Astrocyte (in vitro differentiated cells and primary cell): Measurements from ENCODE around the gene POLD2. TPM values are rescaled to one million over a fixed set of nuclear protein-coding genes. Genes with fewer than 3 reads are reported as not detected.

Experiments
- DNase-seq: peaks from one replicate; pipeline ENCODE4 v3.0.0-alpha.2; 2010; ENCODE audit warnings: low read depth
- FAIRE-seq: peaks from 2 replicates; lab custom pipeline; 2011; peaks lifted over from hg19 to GRCh38; lab: Jason Lieb, UNC
- H2AFZ ChIP-seq: 2 replicates; pipeline ENCODE4 v1.6.0; 2012; ENCODE audit warnings: low read depth, low read length, inconsistent platforms
- H3K27ac ChIP-seq: 2 replicates; pipeline ENCODE4 v1.5.1; 2011; ENCODE audit warnings: low read depth, low read length, inconsistent platforms
- H3K27me3 ChIP-seq: 2 replicates; pipeline ENCODE4 v1.6.0; 2011; ENCODE audit warnings: low read length, inconsistent platforms; ENCODE audit not compliant: insufficient read depth
- H3K36me3 ChIP-seq: 2 replicates; pipeline ENCODE4 v1.5.1; 2011; ENCODE audit warnings: low read length, inconsistent platforms; ENCODE audit not compliant: insufficient read depth
- H3K4me1 ChIP-seq: 2 replicates; pipeline ENCODE4 v1.5.1; 2011; ENCODE audit warnings: low read length, inconsistent platforms; ENCODE audit not compliant: insufficient read depth
- H3K4me2 ChIP-seq: 2 replicates; pipeline ENCODE4 v1.6.0; 2012; ENCODE audit warnings: low read length, inconsistent platforms
- H3K4me3 ChIP-seq: 2 replicates; pipeline ENCODE4 v1.5.1; 2011; ENCODE audit warnings: low read depth, mild to moderate bottlenecking, low read length, inconsistent platforms; ENCODE audit not compliant: insufficient read depth
- H3K79me2 ChIP-seq: 2 replicates; pipeline ENCODE4 v1.6.0; 2012; ENCODE audit warnings: mild to moderate bottlenecking, low read length, inconsistent platforms; ENCODE audit not compliant: insufficient read depth
- H3K9ac ChIP-seq: 2 replicates; pipeline ENCODE4 v1.6.0; 2012; ENCODE audit warnings: mild to moderate bottlenecking, low read length, inconsistent platforms
- H3K9me3 ChIP-seq: 2 replicates; pipeline ENCODE4 v1.5.1; 2012; ENCODE audit warnings: low read depth, mild to moderate bottlenecking, low read length, inconsistent platforms; ENCODE audit not compliant: insufficient read depth
- H4K20me1 ChIP-seq: 2 replicates; pipeline ENCODE4 v1.6.0; 2012; ENCODE audit warnings: low read length, inconsistent platforms; ENCODE audit not compliant: insufficient read depth
- H3K27ac Mint-ChIP-seq: one replicate; pipeline ENCODE4 v1.8.0; 2021; ENCODE audit warnings: mild to moderate bottlenecking, mixed read lengths; ENCODE audit not compliant: unreplicated experiment
- H3K27me3 Mint-ChIP-seq: one replicate; pipeline ENCODE4 v1.8.0; 2021; ENCODE audit warnings: low read depth, mixed read lengths; ENCODE audit not compliant: unreplicated experiment
- H3K36me3 Mint-ChIP-seq: one replicate; pipeline ENCODE4 v1.8.0; 2021; ENCODE audit warnings: low read depth, mixed read lengths; ENCODE audit not compliant: unreplicated experiment
- H3K4me1 Mint-ChIP-seq: one replicate; pipeline ENCODE4 v1.8.0; 2021; ENCODE audit warnings: low read depth, mixed read lengths; ENCODE audit not compliant: unreplicated experiment
- H3K4me3 Mint-ChIP-seq: one replicate; pipeline ENCODE4 v1.8.0; 2021; ENCODE audit warnings: mild to moderate bottlenecking, moderate library complexity, mixed read lengths; ENCODE audit not compliant: unreplicated experiment
- H3K9me3 Mint-ChIP-seq: one replicate; pipeline ENCODE4 v1.8.0; 2021; ENCODE audit warnings: mild to moderate bottlenecking, mixed read lengths; ENCODE audit not compliant: unreplicated experiment
- CTCF ChIP-seq: IDR thresholded peaks from 2 replicates; pipeline ENCODE4 v1.5.1; 2011; ENCODE audit warnings: low read depth, mild to moderate bottlenecking, inconsistent platforms, low read length, moderate library complexity; ENCODE audit not compliant: insufficient read depth
- EZH2 ChIP-seq: IDR thresholded peaks from 2 replicates; pipeline ENCODE4 v1.6.1; 2012; ENCODE audit warnings: mild to moderate bottlenecking, low read length, inconsistent platforms; ENCODE audit not compliant: insufficient read depth
- total RNA-seq: library from RNA; stranded (reverse); gene quantifications from 2 replicates; pipeline ENCODE4 v1.2.1, GENCODE V29; 2021

POLD2 gene
- total RNA-seq, 1 donor from 2014 or later: 67.7 TPM

GRCh38 chr7:44163591-44163990, 40.2 kb upstream of the POLD2 start:
- Histone ChIP-seq H3K27me3 (no peaks in the 10 kb centered on the region), H3K79me2 (no peaks in the 10 kb centered on the region), H3K36me3 (no peaks in the 10 kb centered on the region), H3K4me3 (no peak overlapping the region), H2AFZ (no peak overlapping the region), H3K9me3 (no peaks in the 10 kb centered on the region), H3K9ac (no peak overlapping the region), H3K4me1 (peaks cover 11% of the 10 kb centered on the region), H3K27ac (no peak overlapping the region), H4K20me1 (no peaks in the 10 kb centered on the region), H3K4me2 (peak overlapping the region; percentile 46)
- Mint-ChIP-seq H3K4me1 (peaks cover 27% of the 10 kb centered on the region), H3K27ac (peak overlapping the region; percentile 86), H3K36me3 (peaks cover 2% of the 10 kb centered on the region), H3K4me3 (peak overlapping the region; percentile 51), H3K9me3 (no peaks in the 10 kb centered on the region), H3K27me3 (peaks cover 5% of the 10 kb centered on the region)
- TF ChIP-seq EZH2: no peak
- TF ChIP-seq CTCF: no peak
- FAIRE-seq (peak; percentile 97), DNase-seq (peak; percentile 95)

- peaks cover 7% of the 10 kb centered on the region for H3K27me3 Mint-ChIP-seq
- peak overlapping the region; percentile 46 for H3K4me2 ChIP-seq
- H3K27ac ChIP-seq: no peak overlapping the region
- H3K27me3 ChIP-seq: no peaks in the 10 kb centered on the region
- H3K79me2 ChIP-seq: no peaks in the 10 kb centered on the region
- peaks cover 11% of the 10 kb centered on the region for H3K4me1 ChIP-seq
- H3K4me3 Mint-ChIP-seq: no peak overlapping the region
- no peak overlapping the region for H2AFZ ChIP-seq
- H4K20me1 ChIP-seq: no peaks in the 10 kb centered on the region
- peaks cover 27% of the 10 kb centered on the region for H3K4me1 Mint-ChIP-seq
- H3K9me3 Mint-ChIP-seq: no peaks in the 10 kb centered on the region
- H3K27ac Mint-ChIP-seq: peak overlapping the region; percentile 86
- no peaks in the 10 kb centered on the region for H3K9me3 ChIP-seq
- H3K4me3 ChIP-seq: no peak overlapping the region
- H3K36me3 Mint-ChIP-seq: peaks cover 2% of the 10 kb centered on the region
- H3K36me3 ChIP-seq: no peaks in the 10 kb centered on the region
- FAIRE-seq: peak; percentile 37
- H3K9ac ChIP-seq: no peak overlapping the region
- TF ChIP-seq CTCF (no peak), EZH2 (no peak)
- DNase-seq: no peak
Measured at GRCh38 chr7:44162785-44163395, 39.5 kb upstream of the POLD2 start.

GRCh38 chr7:44162179-44162578, 38.8 kb upstream of the POLD2 start:
- peaks cover 2% of the 10 kb centered on the region for H3K36me3 Mint-ChIP-seq
- Histone ChIP-seq H2AFZ (no peak overlapping the region), H3K27me3 (no peaks in the 10 kb centered on the region), H3K9me3 (no peaks in the 10 kb centered on the region), H3K4me2 (no peak overlapping the region), H3K4me3 (no peak overlapping the region), H3K27ac (no peak overlapping the region), H3K4me1 (peaks cover 11% of the 10 kb centered on the region), H3K36me3 (no peaks in the 10 kb centered on the region), H3K9ac (no peak overlapping the region), H4K20me1 (no peaks in the 10 kb centered on the region), H3K79me2 (no peaks in the 10 kb centered on the region)
- peaks cover 27% of the 10 kb centered on the region for H3K4me1 Mint-ChIP-seq
- DNase-seq (no peak), FAIRE-seq (no peak)
- peak overlapping the region; percentile 86 for H3K27ac Mint-ChIP-seq
- no peak overlapping the region for H3K4me3 Mint-ChIP-seq
- peaks cover 13% of the 10 kb centered on the region for H3K27me3 Mint-ChIP-seq
- no peaks in the 10 kb centered on the region for H3K9me3 Mint-ChIP-seq
- no peak for TF ChIP-seq CTCF
- TF ChIP-seq EZH2: no peak
